Fibroblast of skin of right quadriceps (primary cell): ENCODE data around the gene COL7A1.

ENCODE experiments used
- DNase-seq: peaks from one replicate; pipeline ENCODE4 v3.0.0-alpha.2; 2013

The COL7A1 gene

DNA sequence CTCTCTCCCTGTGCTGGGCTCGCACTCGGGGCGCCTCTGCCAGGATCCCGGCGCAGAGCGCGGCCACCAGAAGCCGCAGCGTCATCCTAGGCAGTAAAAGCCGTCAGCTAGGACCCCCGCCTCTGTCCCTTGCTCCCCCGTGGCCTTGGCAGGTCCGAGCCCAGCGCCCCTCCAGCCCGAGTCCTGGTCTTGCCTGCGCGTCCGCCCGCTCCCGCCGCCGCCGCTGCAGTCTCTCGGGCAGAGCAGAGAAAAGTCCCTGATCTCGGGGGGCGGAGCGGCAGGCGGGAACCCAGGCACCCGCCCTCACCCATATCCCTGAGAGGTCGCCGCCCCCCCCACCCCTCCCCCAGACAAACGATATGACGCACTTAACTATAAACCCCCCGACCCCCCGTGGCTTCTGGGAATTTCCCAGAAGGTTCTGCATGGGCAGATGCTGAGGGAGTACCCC lies at the start of gene COL7A1:
TSS of gene COL7A1 (minus strand) at position 255 of the 451 bp plus-strand sequence. CDS start at position 85, 170 bp downstream.
- DNase-seq: no peak

DNA sequence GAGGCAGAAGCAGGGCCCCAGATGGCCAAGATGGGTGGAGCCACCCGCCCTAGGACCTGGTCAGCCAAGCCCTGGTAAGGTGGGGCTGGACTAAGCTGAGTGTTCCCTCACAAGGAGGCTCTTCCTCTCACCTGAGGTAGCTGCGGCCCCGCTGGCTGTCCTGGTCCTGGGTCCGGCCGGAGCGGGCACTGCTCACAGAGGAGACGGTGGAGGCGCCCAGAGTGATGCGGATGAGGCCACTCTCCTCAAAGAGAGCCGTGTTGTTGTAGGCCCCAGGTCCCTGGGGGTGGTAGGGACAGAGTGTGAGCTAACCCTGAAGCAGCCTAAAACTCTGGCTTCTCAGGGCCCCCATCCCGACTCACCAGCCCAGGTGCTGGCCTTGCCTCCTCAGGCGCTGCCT lies 47.5 kb upstream of the COL7A1 start:
- DNase-seq: no peak

DNA sequence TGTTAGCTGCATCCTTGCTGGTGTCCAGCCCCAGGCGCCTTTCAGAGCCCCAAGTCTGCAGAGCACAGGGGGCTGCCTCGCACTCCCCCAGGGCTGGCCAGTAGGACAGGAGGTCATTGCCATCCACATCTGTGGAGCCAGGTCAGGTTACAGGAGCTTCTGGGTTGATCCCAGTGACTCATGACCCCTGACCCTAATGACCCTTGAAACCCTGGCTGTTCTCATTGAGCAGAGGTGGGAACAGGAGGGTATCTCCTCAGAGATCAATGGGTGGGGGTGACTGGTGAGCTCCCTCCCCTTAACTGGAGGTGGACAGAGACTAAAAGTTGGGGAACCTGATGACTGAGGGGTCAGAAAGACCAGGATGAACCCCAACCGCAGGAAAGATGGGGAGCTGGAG lies 46.3 kb upstream of the COL7A1 start:
- no peak for DNase-seq

DNA sequence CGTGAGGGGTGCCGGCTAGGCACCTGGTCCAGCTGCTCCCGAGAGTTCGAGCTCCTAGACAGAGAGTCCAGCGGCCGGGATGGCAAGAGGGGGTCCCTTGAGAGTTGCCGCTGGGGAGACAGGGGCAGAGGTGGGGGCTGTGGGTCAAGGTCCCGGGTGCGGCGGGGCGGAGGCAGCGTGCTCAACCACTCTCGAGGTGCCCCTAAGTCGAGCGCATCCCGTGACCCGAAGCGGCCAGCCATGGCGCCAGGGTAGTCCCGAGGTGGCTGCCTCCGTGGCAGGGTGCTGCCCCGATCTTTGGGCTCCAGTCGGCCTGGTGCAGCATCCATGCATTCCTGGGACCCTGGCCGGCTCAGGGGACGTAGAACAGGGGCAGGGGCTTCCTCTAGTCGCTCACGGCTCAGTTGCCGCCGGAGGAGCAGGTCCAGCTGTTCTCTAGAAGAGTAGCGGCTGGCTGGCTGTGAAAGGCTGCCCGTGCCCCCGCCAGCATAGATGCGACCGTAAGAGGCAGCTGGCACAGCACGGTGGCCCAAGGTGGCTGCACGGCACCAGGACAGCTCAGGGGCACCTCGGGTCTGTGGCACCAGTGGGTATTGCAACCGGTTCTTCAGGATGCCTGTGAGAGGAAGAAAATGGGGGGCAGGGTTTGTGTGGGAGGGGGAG lies 44.9 kb upstream of the COL7A1 start:
- no peak for DNase-seq

DNA sequence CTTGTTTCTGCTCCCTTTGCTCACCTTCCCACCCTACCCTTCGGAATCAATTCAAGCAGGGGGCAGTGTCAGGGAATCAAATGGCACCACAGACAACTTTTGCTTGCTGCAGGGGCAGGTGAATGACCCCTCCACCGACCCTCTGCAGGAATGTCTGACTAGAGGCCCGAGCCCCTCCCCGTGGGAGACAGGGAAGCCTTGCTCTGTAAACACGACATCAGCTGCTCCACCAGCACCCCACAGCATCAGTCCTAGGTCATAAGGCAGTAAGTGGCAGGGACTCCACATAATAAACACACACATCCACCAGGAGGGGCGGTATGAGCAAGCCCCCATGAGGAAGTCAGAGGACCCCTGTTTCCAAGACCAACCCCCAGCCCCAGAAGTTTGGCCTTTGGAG lies 42.2 kb upstream of the COL7A1 start:
- DNase-seq: no peak

DNA sequence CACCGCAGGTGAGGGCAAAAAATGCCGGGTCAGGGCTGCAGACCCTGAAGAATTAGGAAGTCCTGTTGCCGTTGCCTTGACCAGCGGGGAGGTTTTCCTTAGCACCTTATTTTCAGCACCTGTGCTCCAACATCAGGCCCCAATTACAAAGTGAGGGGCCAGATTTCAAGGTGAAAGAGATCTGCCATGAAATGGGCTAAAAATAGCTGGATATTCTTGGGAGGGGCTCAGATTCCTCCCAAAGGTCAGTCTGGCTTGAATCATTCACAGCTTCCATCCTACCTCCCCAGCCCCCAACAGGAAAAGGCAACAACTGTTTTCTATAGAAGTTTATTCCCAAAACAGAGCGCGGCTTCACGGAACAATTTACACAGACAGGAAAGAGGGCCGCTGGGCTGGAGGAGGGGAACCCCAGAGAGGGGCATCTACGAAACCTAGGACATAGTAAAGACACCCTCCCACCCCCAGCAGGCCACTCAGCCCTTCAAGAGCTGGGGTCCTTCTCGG lies 41.1 kb upstream of the COL7A1 start:
- DNase-seq: peak; percentile 8

DNA sequence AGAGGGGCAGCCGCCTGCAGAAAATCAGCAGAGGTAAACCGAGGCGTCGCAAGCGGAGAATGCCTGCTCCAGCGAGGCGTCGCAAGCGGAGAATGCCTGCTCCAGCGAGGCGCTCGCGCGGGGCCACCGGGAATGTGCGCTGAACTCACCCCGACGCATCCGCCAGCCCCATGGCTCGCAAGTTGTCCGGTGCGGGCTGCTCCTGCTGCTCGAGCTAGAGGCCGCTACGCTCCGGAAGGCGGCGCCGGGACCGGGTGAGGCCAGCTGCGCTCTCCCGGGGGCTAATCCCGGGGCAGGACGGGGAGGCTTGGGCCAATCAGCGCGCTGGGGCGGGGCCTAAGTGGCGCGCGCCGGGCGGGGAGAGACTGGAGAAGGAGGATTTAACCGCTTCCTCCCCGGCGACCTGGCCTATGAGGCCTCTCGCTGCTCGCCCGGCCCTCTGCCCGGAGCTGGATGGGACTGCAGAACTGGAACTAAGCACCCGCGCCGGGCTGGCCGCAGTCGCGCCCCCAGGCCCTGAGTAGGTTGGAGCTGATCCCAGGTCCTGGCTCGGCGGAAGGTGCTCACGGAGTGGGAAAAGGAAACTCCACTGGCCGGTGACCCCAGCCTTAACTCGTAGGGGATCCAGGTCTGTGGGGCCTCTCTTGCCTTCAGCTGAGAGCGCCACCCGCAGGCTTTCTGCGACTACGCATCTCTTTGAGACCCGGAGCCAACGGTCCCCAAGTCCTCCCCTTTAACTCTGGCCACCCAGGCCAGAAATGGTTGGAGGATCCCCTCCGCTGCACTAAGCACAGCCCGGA lies 40.3 kb upstream of the COL7A1 start, which contains the start of gene SLC26A6:
TSS of gene SLC26A6 (minus strand) at position 240 of the 800 bp plus-strand sequence. CDS start at position 172, 68 bp downstream.
- peak; percentile 95 for DNase-seq

DNA sequence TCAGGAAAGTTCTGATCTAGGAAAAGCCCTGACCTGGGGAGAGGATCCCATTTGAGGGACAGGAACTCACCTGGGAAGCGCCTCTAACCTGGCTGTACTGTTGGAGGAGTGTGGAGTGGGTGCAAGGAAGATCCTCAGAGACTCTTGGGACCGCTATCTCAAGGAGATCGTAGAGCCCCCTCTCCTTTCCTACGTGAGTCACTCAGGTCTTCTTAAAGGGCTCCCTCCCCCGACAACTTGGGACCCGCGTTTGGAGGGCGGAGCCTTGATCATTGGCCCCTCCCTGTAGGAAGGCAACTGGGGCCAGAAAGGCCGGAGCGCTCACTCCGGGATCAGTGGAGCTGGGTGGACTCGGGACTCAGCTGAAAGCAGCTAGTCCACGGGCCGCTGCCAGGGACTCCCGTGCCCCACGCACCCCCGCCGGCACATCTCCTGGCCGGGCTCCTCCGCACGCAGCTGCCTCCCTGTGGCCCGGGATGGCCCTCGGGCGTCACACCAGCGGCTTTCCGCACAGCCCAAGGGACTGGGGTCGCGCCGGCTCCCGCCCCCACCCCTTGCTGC lies 39.6 kb upstream of the COL7A1 start:
- peak; percentile 52 for DNase-seq

DNA sequence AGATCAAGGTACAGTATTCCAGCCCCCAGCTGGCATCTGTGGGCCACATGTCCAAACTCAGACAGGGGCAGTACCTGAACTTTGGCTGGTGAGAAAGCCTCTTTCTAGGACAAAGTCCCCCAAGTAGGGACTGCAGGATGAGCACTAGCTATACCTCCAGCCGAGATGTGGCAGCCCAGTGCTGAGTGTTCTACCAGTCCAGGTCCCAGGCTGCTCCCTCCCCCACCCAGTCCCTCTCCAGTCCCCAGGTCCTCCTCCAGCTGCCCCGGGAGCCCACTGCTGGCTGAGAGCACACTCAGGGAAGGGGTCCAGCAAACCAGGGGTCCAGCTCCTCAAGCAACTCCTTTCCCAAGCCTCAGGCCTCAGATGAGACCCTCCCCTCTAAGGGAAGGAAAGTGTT lies 38.6 kb upstream of the COL7A1 start:
- DNase-seq: no peak

DNA sequence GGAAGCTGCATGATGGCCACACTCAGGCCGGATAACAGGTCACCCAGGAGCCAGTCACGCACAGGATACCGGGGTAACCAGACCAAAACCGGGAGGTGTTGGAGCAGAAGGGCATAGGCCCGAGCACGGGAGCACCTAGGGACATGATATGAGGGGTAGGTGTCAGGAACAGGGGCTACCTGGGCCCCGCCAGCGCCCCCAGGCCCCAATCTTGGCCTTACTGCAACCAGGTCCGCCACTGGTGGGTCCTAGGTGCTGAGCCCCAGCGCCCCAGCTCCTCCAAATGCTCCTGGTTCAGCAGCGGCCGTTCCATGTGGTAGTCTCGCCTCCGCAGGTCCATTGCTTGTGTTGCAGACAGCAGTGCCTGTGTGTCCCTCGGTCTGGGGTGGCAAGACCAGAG lies 38.1 kb upstream of the COL7A1 start:
- DNase-seq: no peak

DNA sequence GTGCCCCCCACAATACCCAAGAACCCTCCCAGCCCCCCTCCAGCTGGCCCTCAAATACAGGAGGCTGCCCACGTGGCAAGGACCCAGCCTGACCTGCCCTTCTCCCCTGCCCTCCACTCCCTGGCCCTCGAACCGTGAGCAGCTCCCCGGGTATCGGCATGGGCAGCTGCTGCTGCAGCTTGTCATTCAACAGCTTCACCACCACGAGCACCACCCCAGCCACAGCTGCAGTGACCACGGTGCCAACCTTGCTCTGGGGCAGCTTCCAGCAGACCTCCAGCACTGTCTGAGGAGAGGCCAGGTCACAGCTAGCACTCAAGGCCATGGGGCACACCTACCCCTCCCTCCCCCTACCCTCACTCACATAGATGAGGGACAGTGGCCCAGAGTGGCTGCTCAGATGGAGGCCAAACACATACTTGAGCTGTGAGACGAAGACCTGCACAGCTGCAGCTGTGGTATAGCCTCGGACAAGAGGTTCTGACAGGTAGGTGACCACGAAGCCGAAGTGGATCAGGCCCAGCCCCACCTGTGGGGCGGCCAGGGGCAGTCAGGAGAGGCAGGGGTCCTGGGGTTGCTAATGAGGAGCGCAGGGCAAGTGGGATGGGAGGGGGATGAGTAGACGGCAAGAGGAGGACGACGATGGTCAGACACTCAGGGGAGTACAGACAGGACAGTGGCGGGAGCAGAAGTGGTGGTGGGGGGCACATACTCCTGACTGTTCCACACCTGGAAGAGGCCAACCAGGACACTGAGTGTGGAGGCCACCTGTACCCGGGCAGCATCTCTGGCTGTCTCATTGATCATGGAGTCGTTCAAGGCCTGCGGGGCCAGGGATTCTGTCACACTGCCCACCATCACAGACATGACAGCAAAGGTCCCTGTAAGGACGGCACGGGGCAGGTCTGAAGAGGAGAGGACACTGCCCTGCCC lies 36.7 kb upstream of the COL7A1 start:
- DNase-seq: no peak

DNA sequence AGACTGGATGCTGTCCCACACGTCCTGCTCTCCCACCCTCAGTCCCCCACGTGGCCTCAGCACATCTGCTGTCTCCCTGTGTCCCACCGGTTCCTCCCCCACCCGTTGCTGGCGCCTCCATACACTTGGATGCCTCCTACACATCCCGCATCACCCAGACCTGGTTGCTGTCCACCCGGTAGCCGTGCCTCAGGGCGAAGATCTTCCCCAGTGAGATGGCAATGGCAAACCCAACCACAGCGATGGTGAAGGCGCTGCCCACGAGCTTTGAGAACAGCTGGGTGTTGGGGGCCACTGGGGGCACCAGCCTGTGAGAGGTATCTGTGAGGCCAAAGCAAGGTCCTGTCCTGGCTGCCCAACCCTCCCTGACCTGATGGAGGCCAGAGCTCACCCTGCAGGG lies 35.7 kb upstream of the COL7A1 start:
- DNase-seq: no peak

DNA sequence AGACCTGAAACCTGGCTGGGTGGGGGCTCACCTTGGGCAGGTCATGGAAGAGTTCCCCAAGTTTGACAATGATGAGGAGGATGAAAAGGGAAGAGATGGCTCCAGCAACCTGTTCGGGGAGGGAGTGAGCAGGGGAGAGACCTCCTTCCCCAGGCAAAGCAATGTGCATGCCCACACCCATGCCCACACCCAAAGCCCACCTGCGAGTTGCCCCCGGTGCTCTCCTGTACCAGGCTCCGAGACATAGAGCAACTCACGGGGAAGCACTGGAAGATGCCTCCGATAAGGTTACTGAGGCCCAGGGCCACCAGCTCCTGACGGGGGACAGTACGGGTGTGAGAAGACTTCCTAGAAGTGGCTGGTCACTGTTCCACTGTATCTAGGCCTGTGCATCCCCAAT lies 35.3 kb upstream of the COL7A1 start:
- DNase-seq: no peak

DNA sequence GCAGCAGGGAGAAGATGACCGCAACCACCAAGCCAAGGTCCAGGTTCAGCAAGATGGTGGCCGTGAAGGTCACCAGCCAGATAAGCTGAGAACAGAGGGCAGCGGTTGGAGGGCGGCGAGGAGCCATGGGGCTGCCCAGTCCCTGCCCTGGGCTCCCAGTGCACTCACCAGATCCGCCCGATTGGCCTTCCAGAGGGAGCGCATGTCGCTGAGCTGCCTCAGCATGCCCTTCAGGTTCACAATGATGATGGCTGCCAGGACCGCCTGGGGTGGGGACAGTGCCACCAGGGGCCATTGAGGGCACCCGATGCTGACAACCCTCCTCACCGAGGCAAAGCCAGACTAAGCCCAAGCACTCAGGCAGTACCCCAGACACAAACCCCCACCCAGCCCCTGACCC lies 34.8 kb upstream of the COL7A1 start:
- no peak for DNase-seq

DNA sequence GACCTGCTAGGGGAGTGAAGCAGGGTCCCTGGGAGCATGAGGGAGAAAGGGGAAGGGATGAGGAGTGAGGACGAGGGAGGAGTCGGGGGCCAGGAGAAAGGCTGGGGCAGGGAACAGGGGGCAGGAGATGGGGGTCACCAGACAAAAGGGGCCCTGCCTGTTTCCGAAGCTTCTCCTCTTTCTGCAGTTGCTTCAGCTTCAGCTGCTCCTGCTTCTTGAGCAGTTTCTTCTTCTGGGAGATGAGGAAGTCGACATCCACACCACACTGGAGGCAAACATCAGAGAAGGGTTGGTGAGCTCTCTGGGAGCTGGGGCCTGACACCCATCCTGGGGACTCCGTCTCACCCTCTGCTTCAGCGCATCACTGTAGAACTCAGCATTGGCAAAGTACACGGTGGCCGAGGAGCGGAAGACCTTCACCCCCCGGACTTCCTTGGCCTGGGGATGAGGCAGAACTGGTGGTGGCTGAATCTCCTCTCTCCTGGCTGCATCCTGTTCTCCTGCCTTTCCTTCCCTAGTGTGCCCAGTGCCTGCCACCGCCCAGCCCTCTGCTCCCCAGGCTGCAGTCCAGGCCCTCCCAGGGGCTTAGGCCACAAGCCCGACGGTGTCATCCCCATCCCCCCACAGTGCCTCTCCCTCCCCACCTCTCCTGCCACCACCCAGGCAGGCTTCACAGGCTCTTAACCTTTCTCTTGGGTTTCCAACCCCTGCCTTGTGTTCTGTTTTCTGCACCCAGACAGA lies 33.3 kb upstream of the COL7A1 start:
- no peak for DNase-seq

DNA sequence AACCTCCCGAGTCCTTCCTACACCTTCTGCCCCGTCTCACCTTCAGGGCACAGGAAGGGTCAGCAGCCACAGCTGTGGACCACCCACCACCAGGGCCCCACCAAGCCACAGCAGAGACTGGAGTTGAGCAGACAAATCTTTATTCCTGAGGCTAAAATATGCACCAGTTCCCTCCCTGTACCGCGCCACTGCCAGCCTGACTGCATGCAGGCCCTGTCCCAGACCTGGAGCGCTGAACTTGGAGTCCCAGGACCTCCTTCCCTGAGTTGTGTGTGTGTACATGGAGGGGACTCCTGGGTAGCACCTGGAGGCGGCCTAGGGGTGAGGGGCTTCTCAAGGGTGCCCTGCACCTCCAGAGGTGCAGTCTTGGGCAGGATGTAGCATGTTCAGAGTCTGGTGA lies 30.5 kb upstream of the COL7A1 start:
- no peak for DNase-seq

DNA sequence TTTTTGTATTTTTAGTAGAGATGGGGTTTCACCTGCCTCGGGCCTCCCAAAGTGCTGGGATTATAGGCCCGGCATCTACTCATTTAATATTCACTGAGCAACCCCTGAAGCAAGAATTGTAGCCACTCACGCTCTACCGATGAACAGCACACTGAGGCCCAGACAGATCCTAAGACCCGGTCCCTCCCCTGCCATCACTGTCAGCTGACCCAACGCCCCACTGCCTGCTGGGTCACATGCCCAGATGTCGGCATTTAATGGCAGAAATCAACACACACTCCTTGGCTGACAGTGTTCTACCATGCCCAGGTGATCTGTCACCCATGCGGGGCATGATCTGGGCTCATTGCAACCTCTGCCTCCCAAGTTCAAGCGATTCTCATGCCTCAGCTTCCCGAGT lies 29.6 kb upstream of the COL7A1 start:
- DNase-seq: no peak

DNA sequence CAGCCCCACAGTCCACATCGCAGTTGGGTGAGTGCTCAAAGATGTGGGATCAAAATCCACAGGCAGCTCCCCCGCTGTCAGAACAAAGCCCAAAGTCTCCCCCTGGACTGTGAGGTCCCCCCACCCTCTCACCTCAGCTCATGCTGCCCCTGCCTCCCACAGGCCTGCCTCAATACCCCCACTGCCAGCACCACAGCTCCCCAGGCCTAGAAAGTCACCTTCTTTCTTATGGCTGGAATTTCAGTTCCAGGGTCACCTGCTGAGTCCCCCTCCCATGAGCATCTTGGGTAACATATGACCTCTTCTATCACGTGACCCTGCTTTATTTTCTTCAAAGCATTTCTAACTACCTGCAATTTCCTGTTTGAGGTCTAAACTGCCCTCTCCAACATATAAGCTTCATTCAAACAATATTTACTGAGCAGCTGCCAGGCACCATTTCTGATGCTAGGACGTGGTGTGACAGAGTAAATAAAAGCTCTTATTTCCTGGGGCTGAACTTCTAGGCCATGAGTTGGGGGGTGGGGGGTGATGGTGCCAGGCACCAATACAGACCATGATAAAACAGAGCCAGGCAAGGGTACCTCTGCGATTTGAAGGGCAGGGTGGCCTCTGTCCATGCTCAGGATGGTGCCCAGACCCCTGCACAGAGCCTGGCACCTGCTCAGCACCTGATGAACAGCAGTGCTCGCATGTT lies 28.9 kb upstream of the COL7A1 start:
- DNase-seq: no peak

DNA sequence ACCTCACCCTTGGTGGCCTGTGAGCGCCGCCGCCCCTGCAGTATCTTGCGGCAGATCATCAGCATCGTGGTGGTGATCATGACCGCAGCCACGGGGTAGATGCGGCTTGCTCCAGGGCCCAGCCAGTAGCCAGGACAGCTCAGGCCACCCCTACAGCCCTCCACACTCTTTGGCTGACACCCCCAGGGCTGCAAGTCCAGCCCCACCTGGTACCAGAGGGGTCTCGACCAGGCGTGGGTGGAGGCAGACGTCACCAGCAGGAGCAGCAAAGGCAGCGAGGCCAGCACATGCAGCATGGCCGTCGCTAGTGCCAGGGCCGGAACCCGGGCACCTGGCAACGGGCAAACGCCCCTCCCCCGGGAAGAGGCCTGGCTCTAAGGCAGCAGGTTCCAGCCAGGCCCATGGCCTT lies 26.3 kb upstream of the COL7A1 start, which contains the start of gene TMEM89:
TSS of gene TMEM89 (minus strand) at position 309 of the 409 bp plus-strand sequence. CDS start at position 296, 13 bp downstream.
- DNase-seq: no peak

DNA sequence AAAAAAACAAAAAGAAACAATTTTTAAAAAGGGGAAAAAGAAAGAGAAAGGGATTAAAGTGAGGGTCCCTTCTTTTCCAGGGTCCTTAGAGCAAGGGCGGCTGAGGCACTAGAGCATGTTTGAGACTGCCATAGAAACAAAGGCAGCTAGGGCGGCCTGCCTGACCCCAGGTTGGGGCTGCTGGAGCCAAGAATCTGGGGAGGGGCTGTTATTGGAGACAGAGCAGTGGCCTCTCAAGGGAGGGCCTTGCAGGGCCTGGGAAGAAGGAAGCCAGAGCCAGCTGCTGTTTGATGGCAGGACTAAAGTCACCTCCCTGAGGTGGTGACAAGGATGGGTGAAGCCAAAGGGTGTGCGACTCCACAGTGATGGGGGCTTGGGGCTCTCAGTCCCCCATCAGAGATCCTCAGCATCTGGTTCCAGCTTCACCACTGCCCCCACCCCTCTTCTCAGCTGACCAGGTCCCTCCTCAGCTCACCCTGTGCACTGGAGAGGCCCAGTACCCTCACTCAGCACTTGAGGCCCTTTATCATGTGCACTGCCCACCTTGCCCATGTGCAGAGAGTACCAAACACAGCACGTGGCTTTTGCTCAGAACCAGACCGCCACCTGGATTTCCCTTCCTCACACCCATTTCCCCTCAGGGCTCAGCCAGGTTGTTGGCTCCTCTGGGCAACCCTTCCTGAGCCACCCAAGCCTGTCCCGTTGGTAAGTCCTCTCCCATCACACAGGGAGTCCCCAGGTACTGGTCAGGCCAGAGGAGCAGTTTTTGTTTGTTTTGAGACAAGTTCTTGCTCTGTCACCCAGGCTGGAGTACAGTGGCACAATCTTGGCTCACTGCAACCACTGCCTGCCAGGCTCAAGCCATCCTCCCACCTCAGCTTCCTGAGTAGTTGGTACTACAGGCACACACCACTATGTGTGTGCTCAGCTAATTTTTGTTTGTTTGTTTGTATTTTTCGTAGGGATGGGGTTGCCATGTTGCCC lies 24.7 kb upstream of the COL7A1 start:
- DNase-seq: no peak
